LNCAP (cell line): ENCODE results near the gene TRIM33.

Experiments
- TF ChIP-seq, protein P1 (sequence below): fragments of 450-650 bp; IDR thresholded peaks from 2 replicates; pipeline ENCODE4 v1.5.1; 2017; ENCODE audit warnings: mild to moderate bottlenecking

TRIM33 gene

GRCh38 chr1:114531094-114531493, 20.1 kb upstream of the TRIM33 start:
- TF ChIP-seq, protein P1, sequence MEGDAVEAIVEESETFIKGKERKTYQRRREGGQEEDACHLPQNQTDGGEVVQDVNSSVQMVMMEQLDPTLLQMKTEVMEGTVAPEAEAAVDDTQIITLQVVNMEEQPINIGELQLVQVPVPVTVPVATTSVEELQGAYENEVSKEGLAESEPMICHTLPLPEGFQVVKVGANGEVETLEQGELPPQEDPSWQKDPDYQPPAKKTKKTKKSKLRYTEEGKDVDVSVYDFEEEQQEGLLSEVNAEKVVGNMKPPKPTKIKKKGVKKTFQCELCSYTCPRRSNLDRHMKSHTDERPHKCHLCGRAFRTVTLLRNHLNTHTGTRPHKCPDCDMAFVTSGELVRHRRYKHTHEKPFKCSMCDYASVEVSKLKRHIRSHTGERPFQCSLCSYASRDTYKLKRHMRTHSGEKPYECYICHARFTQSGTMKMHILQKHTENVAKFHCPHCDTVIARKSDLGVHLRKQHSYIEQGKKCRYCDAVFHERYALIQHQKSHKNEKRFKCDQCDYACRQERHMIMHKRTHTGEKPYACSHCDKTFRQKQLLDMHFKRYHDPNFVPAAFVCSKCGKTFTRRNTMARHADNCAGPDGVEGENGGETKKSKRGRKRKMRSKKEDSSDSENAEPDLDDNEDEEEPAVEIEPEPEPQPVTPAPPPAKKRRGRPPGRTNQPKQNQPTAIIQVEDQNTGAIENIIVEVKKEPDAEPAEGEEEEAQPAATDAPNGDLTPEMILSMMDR: no peak

- TF ChIP-seq, protein P1: no peak
Measured at GRCh38 chr1:114530224-114530623, 19.2 kb upstream of the TRIM33 start.

- TF ChIP-seq, protein P1: no peak
Measured at GRCh38 chr1:114524944-114525343, 13.9 kb upstream of the TRIM33 start.

DNA sequence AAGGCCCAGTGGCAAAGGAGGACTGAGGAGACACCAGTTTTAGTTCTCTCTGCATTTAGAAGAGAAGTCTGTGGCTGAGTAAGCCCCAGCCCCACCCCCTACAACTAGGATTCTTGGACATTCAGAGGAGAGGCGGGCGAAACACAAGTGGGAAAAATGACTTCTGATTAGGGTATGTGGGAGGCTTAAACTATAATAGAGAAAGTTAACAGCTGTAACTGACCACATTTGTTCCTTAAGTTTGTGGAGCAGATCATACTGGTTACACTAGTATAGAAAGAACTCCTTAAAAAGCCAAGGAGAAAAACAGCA, 11.2 kb upstream of the TRIM33 start:
- TF ChIP-seq, protein P1: no peak

GRCh38 chr1:114521396-114522263, 10.6 kb upstream of the TRIM33 start:
- TF ChIP-seq, protein P1: no peak

DNA sequence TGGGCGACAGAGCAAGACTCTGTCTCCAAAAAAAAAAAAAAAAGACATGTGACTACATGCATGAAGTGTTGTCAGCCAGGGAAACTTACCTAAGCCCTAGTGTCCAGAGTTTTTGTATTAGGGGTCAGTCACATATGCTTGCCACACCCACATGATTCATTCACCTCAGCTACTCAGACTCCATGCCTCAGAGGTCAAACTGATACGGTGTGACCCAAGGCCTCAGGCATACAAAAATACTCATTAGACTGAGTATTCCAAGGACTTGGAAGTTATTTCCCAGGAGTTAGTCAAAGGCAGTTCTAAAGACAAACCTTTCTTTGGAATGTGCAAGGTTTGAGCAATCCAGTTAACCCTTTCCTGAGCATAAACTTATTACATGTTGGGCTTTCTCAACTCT, 6.3 kb upstream of the TRIM33 start:
- TF ChIP-seq, protein P1: no peak

DNA sequence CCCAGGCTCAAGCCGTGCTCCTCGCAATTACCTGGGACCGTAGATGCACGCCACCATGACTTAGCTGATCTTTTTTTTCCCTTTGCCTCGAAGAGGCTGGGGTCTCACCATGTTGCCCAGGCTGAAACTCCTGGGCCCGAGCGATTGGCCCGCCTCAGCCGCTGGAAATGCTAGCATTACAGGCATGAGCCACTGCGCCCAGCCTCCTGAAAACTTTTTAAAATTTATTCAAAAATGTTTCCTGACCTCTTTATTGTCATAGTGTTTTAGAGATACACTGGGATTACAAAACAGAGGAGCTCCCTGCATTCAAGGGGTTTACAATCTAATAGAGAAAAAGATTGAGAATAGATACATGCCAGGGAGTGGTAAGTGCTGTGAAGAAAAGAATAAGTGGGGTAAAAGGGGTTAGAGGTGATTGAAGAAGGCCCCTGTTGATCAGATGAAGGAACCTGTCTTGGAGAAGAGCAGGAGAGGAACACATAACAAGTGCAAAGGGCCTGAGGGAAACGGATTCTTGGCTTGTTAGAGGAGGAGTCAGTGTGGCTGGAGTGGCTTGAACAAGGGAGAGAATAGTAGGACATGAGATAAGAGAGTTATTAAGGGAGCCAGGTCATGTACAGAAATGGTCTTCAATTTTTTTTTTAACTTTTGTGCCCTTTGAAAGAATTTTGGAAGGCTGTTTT, 1.7 kb upstream of the TRIM33 start:
- TF ChIP-seq, protein P1: no peak
